HG02798 (cell line): ENCODE data around the gene SLC19A1.
"Not testable (repeated sequence)": the region's sequence is repeated elsewhere in the genome, so short reads cannot be mapped to it uniquely, and the experiment has no call there.

Experiments used
- ATAC-seq: cut with Tn5 transposase; IDR thresholded peaks from one replicate; pipeline ENCODE4 v1.9.1; 2021; ENCODE audit warnings: mild to moderate bottlenecking; ENCODE audit not compliant: unreplicated experiment, poor library complexity

The SLC19A1 gene

DNA sequence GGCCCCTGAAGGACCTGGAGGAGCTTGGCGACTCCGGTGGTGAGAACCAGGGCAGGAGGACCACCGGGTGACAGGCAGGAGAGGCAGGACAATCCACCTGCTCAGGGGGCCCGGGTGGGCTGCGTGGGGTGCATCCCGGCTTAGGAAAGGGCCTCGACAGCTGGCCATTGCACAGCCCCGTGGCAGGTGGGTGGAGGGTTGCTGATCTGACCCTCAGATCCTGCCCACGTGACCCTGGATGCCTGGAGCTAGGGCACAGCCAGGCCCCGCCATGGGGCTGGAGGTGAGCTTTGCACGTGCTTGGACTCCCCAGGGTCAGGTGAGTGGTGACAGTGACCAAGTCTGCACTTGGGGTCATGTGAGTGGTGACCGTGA is 35.5 kb upstream of the SLC19A1 start:
- no peak for ATAC-seq

DNA sequence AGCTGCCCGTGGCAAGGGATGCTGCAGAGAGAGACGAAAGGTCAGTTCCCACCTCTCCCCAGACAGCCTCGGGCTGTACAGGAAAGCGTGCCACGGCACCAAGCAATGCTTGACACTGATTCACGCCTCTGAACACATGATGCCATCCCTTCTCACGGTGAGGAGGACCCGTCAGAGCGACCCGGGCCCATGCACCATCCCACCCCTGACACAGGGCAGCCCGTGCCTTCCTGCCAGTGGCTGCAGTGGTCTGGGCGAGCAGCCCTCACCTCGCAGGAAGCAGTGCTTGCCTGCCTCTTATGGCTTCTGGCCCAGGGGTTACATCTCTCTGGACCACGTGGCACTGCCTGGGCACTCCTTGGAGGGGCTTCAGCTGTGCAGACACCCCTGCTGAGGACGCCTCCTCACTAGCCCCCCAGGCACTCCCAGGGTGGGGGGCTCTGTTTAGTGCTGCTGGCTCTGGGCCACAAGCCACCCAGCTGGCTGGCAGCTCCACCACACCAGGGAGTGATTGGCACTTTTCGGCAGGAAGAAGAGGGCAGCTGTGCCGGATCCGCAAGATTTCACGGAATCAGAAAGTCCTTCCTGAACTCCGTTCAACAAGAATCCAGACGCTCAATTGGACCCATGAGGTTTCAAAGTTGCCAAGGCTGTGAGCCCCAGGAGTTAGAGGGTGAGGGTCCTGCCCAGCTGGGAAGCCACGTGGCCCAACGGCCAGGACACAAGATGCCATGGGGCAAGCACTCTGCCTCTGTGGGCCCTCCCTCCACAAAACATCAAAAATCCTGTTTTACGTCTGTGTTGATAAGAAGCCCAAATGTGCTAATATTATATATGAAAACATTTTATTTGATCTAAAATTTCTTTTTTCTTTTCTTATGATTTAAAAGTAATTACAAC is 34.8 kb upstream of the SLC19A1 start:
- no peak for ATAC-seq

DNA sequence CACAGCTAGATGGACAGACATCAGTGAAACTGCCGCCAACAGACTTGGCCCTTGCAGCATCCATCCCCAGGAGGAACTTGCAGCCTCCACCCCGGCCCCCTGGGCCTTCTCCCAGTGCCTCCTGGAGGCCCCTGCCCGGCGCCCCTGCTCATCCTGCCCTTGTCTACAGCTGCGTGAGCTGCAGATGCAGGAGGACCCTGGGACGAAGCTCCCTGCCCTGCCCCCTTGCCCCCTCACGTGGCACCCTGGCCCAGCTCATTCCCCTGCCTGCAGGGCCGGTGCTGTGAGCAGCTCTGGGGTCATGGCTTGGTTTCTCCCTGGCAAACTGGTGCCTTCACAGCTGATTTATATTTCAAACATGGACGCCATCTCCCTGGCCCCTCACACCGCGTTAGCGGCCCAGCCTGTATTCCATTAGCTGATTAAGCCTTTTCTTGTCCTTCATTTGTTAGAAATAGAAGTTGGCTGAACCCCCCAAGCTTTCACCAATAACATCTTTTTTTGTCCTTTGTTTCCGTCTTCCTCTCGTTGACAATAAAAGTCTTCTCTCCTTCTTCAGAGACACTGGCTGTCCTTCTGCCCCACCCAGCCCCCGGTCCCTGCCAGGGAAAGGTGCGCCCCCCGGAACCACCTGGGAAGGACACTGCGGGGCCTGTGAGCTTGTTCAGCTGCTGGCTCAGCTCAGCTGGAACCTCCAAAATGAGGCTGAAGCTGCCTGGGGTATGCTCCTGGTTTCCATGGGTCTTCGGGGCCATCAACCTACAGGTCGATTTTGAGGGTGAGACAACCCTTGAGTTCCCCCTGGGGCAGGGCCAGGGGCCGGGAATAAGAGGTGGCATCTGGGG is 34.0 kb upstream of the SLC19A1 start:
- no peak for ATAC-seq

DNA sequence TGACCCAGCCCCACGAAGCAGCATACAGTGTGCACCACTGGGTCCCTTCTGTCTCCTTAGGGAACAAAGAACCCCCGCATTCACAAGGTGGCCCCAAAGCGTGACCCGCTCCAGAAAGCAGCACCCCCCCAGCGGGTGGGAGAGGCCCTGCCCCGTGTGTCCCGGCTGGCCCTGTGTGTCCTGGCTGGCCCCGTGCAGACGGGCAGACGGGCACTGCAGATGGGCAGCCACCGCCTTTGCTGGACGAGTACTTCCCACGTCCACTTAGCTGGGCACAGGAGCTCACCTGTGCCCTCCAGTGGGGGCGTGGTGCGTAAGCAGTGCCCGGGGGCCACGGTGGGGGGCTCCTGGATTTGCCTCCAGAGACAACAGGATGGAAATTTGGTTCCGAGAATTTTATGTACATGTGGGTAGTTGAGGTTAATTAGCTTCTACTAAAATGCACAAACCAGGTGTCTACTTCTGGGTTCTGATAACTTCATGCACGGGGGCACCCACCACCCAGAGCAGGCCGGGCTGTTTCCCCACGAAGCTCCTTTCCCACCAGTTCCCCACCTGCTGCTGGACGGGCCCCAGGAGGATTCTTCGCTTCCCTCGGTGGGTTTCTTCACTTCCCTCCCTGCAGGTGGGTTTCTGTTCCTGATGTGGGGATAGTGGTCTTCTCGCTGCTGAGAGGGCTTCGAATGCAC is 33.2 kb upstream of the SLC19A1 start:
- no peak for ATAC-seq

DNA sequence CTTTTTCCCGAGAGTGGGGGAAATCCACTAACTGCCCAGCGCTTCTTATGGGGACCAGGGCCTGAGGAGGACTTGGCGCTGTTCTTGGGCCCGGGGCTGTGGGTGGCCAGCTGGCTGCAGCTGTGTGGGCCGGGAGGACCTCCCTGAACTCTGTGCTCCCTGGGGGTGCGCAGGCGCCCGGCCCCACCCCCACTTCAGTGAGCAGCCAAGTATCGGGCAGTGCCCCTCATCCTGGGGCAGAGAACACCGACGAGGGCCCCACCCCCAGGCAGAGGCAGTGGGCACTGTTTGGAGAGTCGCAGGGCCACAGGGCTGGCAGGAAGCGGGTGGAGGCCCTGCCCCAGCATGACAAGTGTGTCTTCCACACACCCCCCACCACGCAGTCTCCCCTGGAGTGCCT is 32.5 kb upstream of the SLC19A1 start:
- ATAC-seq, result no peak

DNA sequence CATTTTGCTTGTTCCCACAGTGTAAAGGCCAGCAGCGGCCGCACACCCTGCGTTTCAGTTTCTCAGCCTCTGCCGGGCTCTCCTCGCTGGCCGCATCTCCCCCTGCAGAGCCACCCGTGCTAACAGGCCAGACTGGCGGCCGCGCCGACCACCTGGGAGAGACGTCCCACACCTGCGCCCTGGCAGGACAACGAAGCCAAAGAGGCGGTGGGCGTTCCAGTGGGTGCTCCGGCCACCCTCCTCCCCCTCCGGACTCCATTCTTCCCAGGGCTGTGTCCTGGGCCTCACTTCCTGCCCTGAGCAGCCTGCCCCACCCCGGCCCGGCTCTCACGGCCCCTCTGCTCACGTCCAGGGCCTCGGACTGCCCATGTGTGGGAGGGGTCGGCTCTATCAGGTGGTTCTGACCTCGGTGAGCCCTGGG is 31.9 kb upstream of the SLC19A1 start:
- no peak for ATAC-seq

DNA sequence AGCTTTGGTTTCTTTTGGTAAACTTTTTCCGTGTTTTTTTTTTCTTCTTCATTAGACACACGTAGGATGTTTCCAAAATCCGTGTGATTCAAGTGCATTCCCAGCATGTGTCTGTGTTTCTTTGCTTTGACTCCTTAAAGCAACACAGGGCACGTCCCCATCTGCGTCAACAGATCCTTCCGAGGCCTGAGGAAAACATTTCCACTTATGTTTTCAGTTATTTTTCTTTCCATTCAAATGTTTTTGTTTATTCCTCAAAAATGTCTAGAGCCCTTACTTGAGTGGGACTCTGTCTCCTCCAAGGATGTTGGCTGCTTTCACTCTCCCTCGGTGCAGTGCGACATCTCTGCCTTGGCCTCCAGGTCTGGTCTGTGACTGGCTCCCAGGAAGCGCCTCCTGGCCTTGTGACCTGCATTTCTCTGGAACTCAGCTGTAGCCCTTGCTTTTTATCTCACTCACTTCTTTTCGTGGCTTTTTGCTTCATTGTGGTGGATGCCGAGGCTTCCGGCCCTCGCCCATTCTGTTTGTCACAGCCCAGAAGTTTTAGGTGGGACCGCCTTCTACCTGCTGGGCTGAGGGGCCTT is 31.3 kb upstream of the SLC19A1 start:
- ATAC-seq, result no peak

DNA sequence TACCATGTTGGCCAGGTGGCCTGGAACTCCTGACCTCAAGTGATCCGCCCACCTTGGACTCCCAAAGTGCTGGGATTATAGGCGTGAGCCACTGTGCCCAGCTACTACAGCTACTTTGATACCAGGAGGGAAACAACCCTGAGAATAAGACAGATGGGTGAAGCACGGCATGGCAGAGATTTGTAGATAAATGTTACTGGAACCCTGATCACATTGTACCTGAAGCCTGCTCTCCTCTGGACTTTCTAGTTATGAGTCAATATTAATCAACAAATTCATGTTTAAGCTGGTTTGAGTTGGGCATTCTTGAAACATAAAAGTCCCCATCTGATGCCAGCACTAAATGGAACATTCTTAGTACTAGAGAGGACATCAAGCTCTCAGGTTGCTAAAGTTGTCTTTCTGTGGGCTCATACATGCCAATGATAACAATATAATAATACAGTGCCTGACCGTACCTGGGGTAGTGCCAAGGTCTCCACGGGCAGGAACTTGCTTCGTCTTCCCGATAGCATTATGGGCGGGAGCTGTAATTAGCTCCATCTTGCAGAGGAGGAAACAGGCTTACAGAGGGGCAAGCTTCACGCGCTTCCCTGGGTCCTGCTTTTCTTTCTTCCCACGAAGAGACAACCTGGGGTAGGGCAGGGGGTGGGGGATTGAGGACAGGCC is 30.7 kb upstream of the SLC19A1 start:
- ATAC-seq, result no peak

DNA sequence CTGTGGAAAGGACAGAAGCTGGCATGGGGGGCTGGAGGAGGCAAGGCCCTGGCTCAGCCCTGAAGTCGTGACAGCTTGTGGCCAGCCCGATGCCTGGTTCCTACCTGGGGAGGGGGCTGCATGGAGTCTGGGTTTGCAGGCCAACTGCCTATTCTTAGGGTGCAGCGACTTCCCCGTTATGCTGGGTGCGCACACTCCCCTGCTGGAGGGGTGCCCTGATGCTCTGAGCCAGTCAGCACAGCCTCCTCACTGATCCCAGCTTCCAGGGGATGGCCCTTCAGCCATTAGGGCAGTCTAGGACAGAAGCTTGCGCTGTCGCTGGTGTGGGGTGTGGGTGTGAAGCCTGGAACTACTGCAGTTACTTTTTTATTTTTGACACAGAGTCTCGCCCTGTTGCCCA is 30.0 kb upstream of the SLC19A1 start:
- no peak for ATAC-seq

DNA sequence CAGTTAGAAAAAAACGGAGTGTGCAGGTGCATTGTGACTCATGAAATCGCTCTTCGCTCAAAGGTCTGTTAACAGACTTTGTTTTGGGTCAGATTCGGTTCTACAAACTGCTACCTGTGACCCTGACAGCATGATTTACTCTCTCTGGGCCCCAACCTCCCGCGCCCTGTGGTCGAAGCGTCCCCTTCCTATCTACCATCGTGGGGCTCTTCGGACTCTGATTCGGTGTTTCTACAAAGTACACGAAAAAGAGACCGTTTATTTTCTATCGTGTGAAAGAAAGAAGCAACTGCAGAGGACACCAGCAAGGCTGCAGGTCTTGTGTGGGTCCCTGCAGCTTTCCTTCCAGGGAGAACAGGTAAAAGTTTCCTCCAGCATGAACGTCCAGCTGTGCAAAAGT is 29.4 kb upstream of the SLC19A1 start:
- no peak for ATAC-seq

DNA sequence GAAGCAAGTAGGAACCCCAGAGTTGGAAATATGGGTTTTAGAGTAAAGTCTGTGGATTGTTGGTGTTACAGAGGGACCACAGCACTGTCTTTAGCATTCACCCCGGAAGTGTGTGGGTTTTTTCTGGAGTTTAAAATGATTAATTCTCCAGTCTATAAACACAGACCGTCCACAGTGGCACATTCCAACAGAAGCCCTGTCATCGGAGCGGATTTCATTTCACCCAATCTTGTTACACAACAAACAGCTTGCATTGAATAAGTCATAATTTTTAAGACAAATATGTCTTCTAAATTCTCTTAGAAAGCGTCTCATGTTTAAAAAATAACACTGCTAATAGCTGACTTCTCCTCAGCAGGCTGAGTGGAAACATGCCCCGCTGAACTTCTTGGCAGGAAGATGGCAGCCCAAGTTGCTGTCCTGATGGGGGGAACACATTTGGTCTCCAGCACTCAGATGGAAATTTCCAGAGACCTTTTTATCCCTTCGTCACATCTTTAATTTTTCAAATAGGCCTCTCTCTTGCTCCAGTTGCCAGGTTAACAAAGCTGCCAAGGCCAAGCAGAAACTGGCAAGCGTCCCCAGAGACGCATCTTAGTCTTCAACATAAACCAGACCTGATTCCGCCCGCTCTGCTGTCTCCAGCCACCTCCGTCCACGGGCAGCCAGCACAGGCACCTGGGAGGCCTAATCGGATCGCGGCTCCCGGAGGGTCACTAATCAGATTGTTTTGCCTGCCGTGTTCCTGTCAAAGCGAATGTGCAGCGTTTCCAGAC is 28.8 kb upstream of the SLC19A1 start:
- no peak for ATAC-seq

DNA sequence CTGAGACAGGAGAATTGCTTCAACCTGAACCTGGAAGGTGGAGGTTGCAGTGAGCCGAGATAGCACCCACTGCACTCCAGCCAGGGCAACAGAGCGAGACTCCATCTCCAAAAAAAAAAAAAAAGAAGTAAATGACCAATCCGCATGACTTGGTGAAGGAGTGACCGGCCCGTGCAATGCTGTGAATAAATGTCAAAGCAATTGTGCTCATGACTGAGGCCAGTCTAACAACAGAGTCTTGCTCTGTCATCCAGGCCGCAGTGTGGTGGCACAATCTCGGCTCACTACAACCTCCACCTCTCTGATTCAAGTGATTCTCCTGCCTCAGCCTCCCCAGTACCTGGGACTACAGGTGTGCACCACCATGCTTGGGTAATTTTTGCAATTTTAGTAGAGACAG is 27.8 kb upstream of the SLC19A1 start:
- no peak for ATAC-seq

DNA sequence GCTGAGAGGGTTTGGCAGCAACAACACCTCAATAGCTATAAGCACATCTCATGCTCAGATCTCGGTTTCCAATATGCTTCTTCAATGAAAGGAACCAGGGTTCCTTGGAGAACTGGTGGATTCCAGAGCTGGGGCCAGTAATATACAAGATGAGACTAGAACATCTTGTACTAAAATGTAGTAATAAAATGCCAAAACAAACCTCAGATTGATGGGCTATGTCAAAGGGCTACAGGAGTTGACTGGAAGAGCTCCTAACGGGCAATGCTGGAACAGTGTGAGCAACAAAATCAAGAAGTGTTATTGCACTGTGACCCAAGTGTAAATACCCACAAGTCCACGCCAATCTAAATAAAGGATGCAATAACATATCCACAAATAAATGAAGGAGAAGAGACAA is 26.1 kb upstream of the SLC19A1 start:
- no peak for ATAC-seq

DNA sequence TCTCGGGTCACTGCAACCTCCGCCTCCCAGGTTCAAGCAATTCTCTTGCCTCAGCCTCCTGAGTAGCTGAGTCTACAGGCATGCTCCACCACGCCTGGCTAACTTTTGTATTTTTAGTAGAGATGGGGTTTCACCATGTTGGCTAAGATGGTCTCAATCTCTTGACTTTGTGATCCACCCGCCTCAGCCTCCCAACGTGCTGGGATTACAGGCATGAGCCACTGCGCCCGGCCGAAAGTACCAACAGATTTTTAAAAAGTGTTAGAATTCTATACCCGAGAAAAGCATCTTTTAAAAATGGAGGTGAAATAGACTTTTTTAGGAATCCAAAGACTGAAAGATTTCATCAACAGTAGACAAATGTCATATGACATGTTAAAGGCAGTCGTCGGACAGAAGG is 21.9 kb upstream of the SLC19A1 start:
- ATAC-seq, result not testable (repeated sequence)

DNA sequence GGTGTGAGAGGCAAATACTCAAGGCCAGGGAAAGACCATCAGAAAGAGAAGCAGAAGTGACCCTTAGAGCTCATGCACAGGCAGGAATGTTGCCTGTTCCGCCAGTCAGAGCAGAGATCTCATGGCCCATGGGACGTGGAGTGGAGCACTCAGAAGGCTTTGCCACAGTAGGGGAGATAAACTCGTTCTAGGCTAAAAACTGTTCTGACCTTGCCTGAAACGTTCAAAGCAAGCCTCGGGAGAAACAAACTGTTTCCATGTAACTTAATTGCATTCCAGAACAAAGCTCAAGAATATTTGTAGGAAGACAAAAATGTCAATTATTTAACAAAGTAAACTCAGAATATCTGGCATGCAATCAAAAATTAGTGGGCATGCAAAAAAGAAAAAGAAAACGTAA is 20.7 kb upstream of the SLC19A1 start:
- ATAC-seq, result no peak

DNA sequence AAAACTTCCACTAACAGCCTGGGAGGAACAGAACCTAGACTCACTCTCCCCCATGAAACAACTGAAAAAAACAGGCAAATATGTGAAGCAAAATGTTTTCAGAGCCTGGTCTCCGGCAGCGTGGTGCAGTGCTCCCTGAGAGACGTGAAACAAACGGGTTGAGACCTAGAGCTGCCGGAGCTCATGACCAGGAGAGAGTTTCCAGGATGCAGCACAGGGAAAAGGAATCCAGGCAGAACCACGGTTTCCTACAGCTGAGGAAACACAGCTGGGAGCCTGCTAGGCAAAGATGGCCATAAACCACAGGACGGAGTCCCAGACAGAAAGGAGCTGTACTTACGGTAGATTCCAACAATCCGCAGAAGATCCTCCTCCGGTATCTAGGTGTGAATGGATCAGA is 20.2 kb upstream of the SLC19A1 start:
- no peak for ATAC-seq

DNA sequence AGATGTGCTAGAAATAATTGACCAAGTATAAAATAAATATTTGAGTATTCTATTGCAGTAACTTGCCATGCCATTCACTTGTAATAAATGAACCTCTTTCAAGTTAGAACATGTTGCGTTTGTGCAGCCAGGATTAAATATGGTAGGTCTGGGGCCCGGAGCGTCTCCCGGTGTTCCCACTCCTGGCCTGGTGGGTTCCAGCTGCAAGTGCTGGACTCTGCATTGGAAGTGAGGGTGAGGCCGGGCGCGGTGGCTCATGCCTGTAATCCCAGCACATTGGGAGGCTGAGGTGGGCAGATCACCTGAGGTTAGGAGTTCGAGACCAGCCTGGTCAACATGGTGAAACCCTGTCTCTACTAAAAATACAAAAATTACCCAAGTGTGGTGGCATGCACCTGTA is 19.0 kb upstream of the SLC19A1 start:
- not testable (repeated sequence) for ATAC-seq

DNA sequence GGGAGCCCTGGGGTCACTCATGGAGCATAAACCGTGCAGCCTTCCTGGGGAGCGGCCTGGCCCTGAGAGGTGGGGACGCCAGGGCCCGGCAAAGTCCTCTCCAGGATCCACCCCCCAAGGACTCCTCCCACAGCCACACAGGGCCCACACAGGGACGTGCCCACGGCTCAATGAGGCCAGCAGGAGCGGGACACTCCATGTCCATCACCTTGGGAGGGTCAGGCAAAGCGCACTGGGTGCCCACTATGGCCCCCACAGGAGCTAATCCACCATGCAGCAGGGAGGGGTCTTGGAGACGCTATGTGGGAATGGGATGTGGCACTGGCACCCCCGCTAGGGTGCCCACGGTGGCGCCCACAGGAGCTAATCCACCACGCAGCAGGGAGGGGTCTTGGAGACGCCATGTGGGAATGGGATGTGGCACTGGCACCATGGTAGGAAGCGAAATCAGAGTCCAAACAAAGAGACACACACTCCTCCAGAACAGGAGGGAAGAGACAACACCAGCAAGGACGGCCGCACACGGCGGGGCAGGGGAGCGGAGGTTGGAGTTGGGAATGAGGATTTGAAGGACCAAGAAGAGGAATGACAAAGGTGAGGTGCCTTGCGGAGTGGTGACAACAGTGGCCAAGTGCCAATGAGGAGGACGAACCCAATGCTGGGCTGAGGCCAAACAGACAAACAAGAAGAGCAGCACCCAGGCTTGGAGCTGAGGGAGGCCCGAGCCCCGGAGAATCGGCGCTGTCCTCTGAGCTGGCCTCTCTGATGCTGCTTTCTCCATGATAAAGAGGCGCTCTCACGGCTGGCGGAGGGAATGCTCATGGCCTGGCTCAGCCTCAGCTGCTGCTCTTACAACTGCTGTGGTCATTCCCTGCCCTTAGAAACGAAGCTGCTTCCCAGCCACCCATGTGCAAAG is 18.1 kb upstream of the SLC19A1 start:
- ATAC-seq, result no peak
